K562 (cell line): ENCODE data around the gene CNGA1. TPM values are rescaled to one million over a fixed set of nuclear protein-coding genes. Genes with fewer than 3 reads are reported as not detected.

Experiments
- ATAC-seq: fragments of 200-7000 bp; cut with Tn5 transposase; 3 replicates; pipeline ENCODE4 v1.9.1; 2020; ENCODE audit warnings: moderate library complexity
- BruUV-seq: library from RNA; stranded (reverse); fragments of 400-500 nt; replicated peaks from 2 replicates; lab custom pipeline; 2021; lab: Mats Ljungman, UMichigan
- CTCF ChIA-PET: fragments of 300-600 bp; formaldehyde crosslinking; extraction: SDS; loops from one replicate; lab custom pipeline; 2021; ENCODE audit warnings: low intra/inter-chr PET ratio; lab: Yijun Ruan, JAX
- POLR2A ChIA-PET: fragments of 300-600, 350-650 bp; sonication (Branson Sonifier 250); formaldehyde crosslinking; extraction: SDS; loops from one replicate; lab custom pipeline; 2021; ENCODE audit warnings: antibody characterized with exemption, inconsistent platforms; lab: Yijun Ruan, JAX
- DNase-seq, 4 experiments: peaks; one replicate each; pipeline versions ENCODE4 v3.0.0 to v3.0.0-alpha.2; 2011 to 2018; ENCODE audit warnings: low spot score in 3 of 4, mixed read lengths in 3 of 4; ENCODE audit errors: extremely low read depth in 1 of 4
- FAIRE-seq: peaks from 2 replicates; lab custom pipeline; 2011; peaks lifted over from hg19 to GRCh38; lab: Jason Lieb, UNC
- H2AFZ ChIP-seq: 2 replicates; pipeline ENCODE4 v1.6.0; 2011; ENCODE audit warnings: low read depth, low read length, control low read depth, inconsistent platforms
- H3K27ac ChIP-seq: fragments of 200-600 bp; 3 replicates; pipeline ENCODE4 v1.8.0; 2011; ENCODE audit warnings: low read depth, mild to moderate bottlenecking, control low read depth, inconsistent platforms, low read length, moderate library complexity, mixed read lengths; ENCODE audit errors: extremely low read depth
- H3K27me3 ChIP-seq, 2 experiments: fragments of 300-600 bp in 1 of 2; 2 replicates in 1 of 2; 3 replicates in 1 of 2; pipeline versions ENCODE4 v1.6.0 to v1.8.0; 2011; ENCODE audit warnings: inconsistent platforms in 2 of 2, low read length in 2 of 2, mild to moderate bottlenecking in 1 of 2, mixed read lengths in 1 of 2, moderate library complexity in 1 of 2; ENCODE audit not compliant: control insufficient read depth in 2 of 2, insufficient read depth in 2 of 2
- H3K36me3 ChIP-seq: fragments of 300-600 bp; 3 replicates; pipeline ENCODE4 v1.8.0; 2011; ENCODE audit warnings: mild to moderate bottlenecking, low read length, inconsistent platforms; ENCODE audit not compliant: control insufficient read depth, insufficient read depth
- H3K4me1 ChIP-seq, 2 experiments: fragments of 200-600 bp in 1 of 2; replicated peaks in 1 of 2; 2 replicates in 1 of 2; 3 replicates in 1 of 2; pipeline versions ENCODE4 v1.5.1 to v1.8.0; 2011; ENCODE audit warnings: inconsistent platforms in 2 of 2, low read length in 2 of 2, mild to moderate bottlenecking in 1 of 2, mixed read lengths in 1 of 2, moderate library complexity in 1 of 2; ENCODE audit not compliant: control insufficient read depth in 2 of 2, insufficient read depth in 2 of 2
- H3K4me2 ChIP-seq: 2 replicates; pipeline ENCODE4 v1.6.1; 2011; ENCODE audit warnings: low read length, control low read depth, inconsistent platforms, mixed read lengths; ENCODE audit not compliant: insufficient read depth
- H3K4me3 ChIP-seq: fragments of 200-600 bp; sonication (generic), shearing (Covaris generic); 2 replicates; pipeline ENCODE4 v1.5.1; 2016; ENCODE audit warnings: control low read depth, inconsistent platforms
- H3K79me2 ChIP-seq: fragments of 200-600 bp; 3 replicates; pipeline ENCODE4 v1.8.0; 2011; ENCODE audit warnings: low read length, inconsistent platforms; ENCODE audit not compliant: control insufficient read depth, insufficient read depth
- H3K9ac ChIP-seq, 2 experiments: 2 replicates each; pipeline versions ENCODE4 v1.6.0 to v1.6.1; 2011; ENCODE audit warnings: low read depth in 2 of 2, low read length in 2 of 2, control low read depth in 1 of 2, inconsistent platforms in 1 of 2, mild to moderate bottlenecking in 1 of 2, mixed read lengths in 1 of 2; ENCODE audit not compliant: insufficient read depth in 1 of 2
- H3K9me1 ChIP-seq: one replicate; pipeline ENCODE4 v1.6.0; 2011; ENCODE audit warnings: inconsistent platforms, mild to moderate bottlenecking, low read length, moderate library complexity; ENCODE audit not compliant: control insufficient read depth, insufficient read depth
- H3K9me3 ChIP-seq: replicated peaks from 2 replicates; pipeline ENCODE4 v1.5.1; 2011; ENCODE audit warnings: low read depth, low read length, inconsistent platforms; ENCODE audit not compliant: control insufficient read depth, insufficient read depth
- H4K20me1 ChIP-seq: replicated peaks from 2 replicates; pipeline ENCODE4 v1.6.1; 2011; ENCODE audit warnings: low read length, inconsistent platforms, mixed read lengths; ENCODE audit not compliant: control insufficient read depth, insufficient read depth
- CREM ChIP-seq: IDR thresholded peaks from 2 replicates; pipeline ENCODE4 v1.6.1; 2014; ENCODE audit warnings: antibody characterized with exemption, low read depth
- EGR1 ChIP-seq: fragments of 450-650 bp; conservative IDR thresholded peaks from 2 replicates; pipeline ENCODE4 v1.6.1; 2017; ENCODE audit warnings: mild to moderate bottlenecking
- GABPB2 ChIP-seq: fragments of 250-450 bp; sonication (Bioruptor Pico); conservative IDR thresholded peaks from 2 replicates; pipeline ENCODE4 v1.5.1; 2021; ENCODE audit warnings: mild to moderate bottlenecking
- NONO ChIP-seq, 2 experiments: fragments of 200-400 bp in 1 of 2; fragments of 450-650 bp in 1 of 2; formaldehyde crosslinking in 1 of 2; IDR thresholded peaks; 2 replicates each; pipeline ENCODE4 v1.6.1; 2017; ENCODE audit warnings: low read depth in 2 of 2, mild to moderate bottlenecking in 2 of 2, moderate library complexity in 2 of 2, low read length in 1 of 2
- PCBP1 ChIP-seq: fragments of 200-400 bp; formaldehyde crosslinking; IDR thresholded peaks from 2 replicates; pipeline ENCODE4 v1.6.1; 2018; ENCODE audit warnings: mild to moderate bottlenecking, low read depth, low read length; ENCODE audit not compliant: poor library complexity, severe bottlenecking
- TCFL5 ChIP-seq: fragments of 250-450 bp; sonication (Bioruptor Pico); conservative IDR thresholded peaks from 2 replicates; pipeline ENCODE4 v1.6.1; 2021; ENCODE audit warnings: mild to moderate bottlenecking, moderate library complexity, matching md5 sums
- TSC22D4 ChIP-seq: fragments of 450-650 bp; IDR thresholded peaks from 2 replicates; pipeline ENCODE4 v1.6.1; 2016; ENCODE audit warnings: missing genetic modification characterization, missing biosample characterization, control low read depth
- ZFX ChIP-seq: sonication (generic); formaldehyde crosslinking; IDR thresholded peaks from 2 replicates; pipeline ENCODE4 v1.8.0; 2022; ENCODE audit warnings: mild to moderate bottlenecking, missing genetic modification reagents, moderate library complexity
- ZKSCAN3 ChIP-seq: fragments of 250-450 bp; sonication (Bioruptor Pico); IDR thresholded peaks from 2 replicates; pipeline ENCODE4 v1.4.0; 2020
- ZNF134 ChIP-seq: fragments of 250-450 bp; sonication (Bioruptor Pico); conservative IDR thresholded peaks from 2 replicates; pipeline ENCODE4 v1.4.0; 2020
- ZNF274 ChIP-seq: IDR thresholded peaks from 2 replicates; pipeline ENCODE4 v1.6.1; 2011; ENCODE audit warnings: low read depth, mild to moderate bottlenecking, low read length, moderate library complexity, borderline replicate concordance
- WGBS: fragments of 100-300 bp; shearing (Covaris generic); methylation state at CpG from one replicate; pipeline ENCODE4 v1.1.6; 2016; ENCODE audit warnings: low coverage, mixed read lengths; ENCODE audit not compliant: insufficient coverage; ENCODE audit errors: missing lambda C conversion rate; 5-methylcytosine and 5-hydroxymethylcytosine counted together
- in situ Hi-C: fragments of 300-500 bp; cut with MboI; formaldehyde crosslinking; loops from 4 replicates; pipeline ENCODE4 v1.15.0; 2018; ENCODE audit warnings: inconsistent platforms, mixed read lengths
- intact Hi-C: fragments of 100-400 bp; cut with micrococcal nuclease; formaldehyde crosslinking; loops from 2 replicates; pipeline ENCODE4 v1.14.2; 2022
- polyA plus RNA-seq, 8 experiments: library from polyadenylated mRNA; depleted of rRNA in 4 of 8; stranded (reverse) in 5 of 8; unstranded in 3 of 8; fragments of >200 nt; fragmentation: Nextera tagmentation in 2 of 8; fragmentation: Illumina TruSeq in 1 of 8; extraction: Ambion mirVana in 2 of 8; extraction: Trizol in 1 of 8; gene quantifications; 2 replicates each; pipeline versions ENCODE4 v1.2.1 to v1.2.3, GENCODE V29; 2011 to 2014; ENCODE audit warnings: inconsistent platforms in 1 of 8, missing spikeins in 1 of 8
- total RNA-seq, 7 experiments: library from RNA; depleted of rRNA in 6 of 7; stranded (reverse); fragments of >200 nt in 6 of 7; fragmentation: Illumina TruSeq in 2 of 7; extraction: Trizol in 2 of 7; gene quantifications; 2 replicates each; pipeline versions ENCODE4 v1.2.1 to v1.2.3, GENCODE V29; 2011 to 2021; ENCODE audit warnings: low replicate concordance in 1 of 7
- TF ChIP-seq, protein P1 (sequence below), 2 experiments: IDR thresholded peaks; 2 replicates each; pipeline ENCODE4 v1.6.1; 2011; ENCODE audit warnings: borderline replicate concordance in 1 of 2, control low read depth in 1 of 2, low read depth in 1 of 2, low read length in 1 of 2, mild to moderate bottlenecking in 1 of 2, mixed read lengths in 1 of 2, moderate library complexity in 1 of 2; ENCODE audit not compliant: insufficient read depth in 1 of 2, insufficient read length in 1 of 2, poor library complexity in 1 of 2, severe bottlenecking in 1 of 2; ENCODE audit errors: extremely low read depth in 1 of 2
- TF ChIP-seq, protein P2 (sequence below): fragments of 450-650 bp; IDR thresholded peaks from 2 replicates; pipeline ENCODE4 v1.6.1; 2016; ENCODE audit warnings: low read depth

The CNGA1 gene
- total and polyA plus RNA-seq, 9 of the 15 experiments (the other 6 are each of a cell fraction or from before 2014, with no cell fraction given) = 0.03 to 0.29 (median 0.04) TPM; not detected in 5

DNA sequence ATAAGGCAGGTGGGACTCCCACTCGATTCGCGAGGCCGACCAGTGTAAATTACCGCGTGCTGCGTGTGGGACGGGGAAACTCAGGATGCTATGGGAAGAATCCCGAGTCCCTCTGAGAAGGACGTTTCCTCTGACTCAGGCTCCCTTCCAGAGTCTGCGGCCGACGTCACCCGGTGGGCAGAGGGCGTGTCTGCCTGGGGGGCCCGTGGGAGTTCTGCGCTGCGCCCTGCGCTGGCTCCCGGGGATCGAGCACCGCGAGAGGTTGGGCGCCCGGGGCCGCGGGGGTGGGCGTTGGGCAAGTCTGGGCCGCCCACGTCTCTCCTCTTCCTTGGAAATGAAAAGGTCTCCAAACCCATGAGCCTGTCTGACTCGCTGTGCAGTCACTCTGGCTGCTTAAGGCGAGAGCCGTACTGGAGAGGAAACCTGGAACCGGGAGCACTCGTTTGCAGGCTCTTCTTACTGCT, 659 bp upstream of the CNGA1 start:
- no peaks in the 10 kb centered on the region for H3K36me3 ChIP-seq
- H2AFZ ChIP-seq = peak overlapping the region; percentile 88
- H3K9me3 ChIP-seq = no peaks in the 10 kb centered on the region
- intact Hi-C loops = loop anchor here (5.0 kb wide), 1 partner anchor 70 kb away; no protein-coding TSS in a partner anchor
- peak; percentile 30 to 58 (median 46) for DNase-seq
- H3K27ac ChIP-seq = no peak overlapping the region
- H3K4me1 ChIP-seq = peaks cover 4 to 13% of the 10 kb centered on the region in 2 experiments; a peak in 3 of 5 replicates
- no peak for FAIRE-seq
- peak overlapping the region; percentile 54 for H3K4me3 ChIP-seq
- H3K9me1 ChIP-seq = no peaks in the 10 kb centered on the region
- H3K79me2 ChIP-seq = no peaks in the 10 kb centered on the region
- peak overlapping the region; percentile 49 to 91; a peak in 3 of 4 replicates for H3K9ac ChIP-seq
- peak; percentile 34 for ATAC-seq
- H4K20me1 ChIP-seq = no peaks in the 10 kb centered on the region
- BruUV-seq = no TSS peak
- CTCF ChIA-PET = no interaction called here
- peak overlapping the region; percentile 83 for H3K4me2 ChIP-seq
- in situ Hi-C loops = no loop called here
- peaks cover 10 to 16% of the 10 kb centered on the region in 2 experiments; a peak in 4 of 5 replicates for H3K27me3 ChIP-seq
- POLR2A ChIA-PET = interaction anchor here (2.2 kb wide), 1 partner anchor 12 kb away, joined by 6 read pairs; no protein-coding TSS in a partner anchor
- 3% methylated on average over 33 of the region's 35 CpGs for WGBS
- TF ChIP-seq ZFX (CRISPR knock-in tag) (0 out of 2 replicates have a peak, but pooled peaks have one; percentile 10), EGR1 (peak; percentile 77), ZNF134 (CRISPR knock-in tag) (no peak), TCFL5 (CRISPR knock-in tag) (no peak), CREM (peak; percentile 58; the same call in 1 of the 2 replicates), ZNF274 (no peak), NONO (IDR thresholded peaks at IDR 0.05; ENCODE audit: low read depth in 2 of 2, low read length in 1 of 2) (no peak), ZKSCAN3 (no peak), TSC22D4 (tag) (no peak), GABPB2 (CRISPR knock-in tag) (no peak), PCBP1 (no peak)
- TF ChIP-seq, protein P1, sequence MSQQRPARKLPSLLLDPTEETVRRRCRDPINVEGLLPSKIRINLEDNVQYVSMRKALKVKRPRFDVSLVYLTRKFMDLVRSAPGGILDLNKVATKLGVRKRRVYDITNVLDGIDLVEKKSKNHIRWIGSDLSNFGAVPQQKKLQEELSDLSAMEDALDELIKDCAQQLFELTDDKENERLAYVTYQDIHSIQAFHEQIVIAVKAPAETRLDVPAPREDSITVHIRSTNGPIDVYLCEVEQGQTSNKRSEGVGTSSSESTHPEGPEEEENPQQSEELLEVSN (IDR thresholded peaks at IDR 0.05; ENCODE audit: borderline replicate concordance in 1 of 2, extremely low read depth in 1 of 2, insufficient read depth in 1 of 2, insufficient read length in 1 of 2, low read depth in 1 of 2, low read length in 1 of 2, poor library complexity in 1 of 2, severe bottlenecking in 1 of 2) = peak in 1 of 2 experiments; percentile 38
- TF ChIP-seq, protein P2, sequence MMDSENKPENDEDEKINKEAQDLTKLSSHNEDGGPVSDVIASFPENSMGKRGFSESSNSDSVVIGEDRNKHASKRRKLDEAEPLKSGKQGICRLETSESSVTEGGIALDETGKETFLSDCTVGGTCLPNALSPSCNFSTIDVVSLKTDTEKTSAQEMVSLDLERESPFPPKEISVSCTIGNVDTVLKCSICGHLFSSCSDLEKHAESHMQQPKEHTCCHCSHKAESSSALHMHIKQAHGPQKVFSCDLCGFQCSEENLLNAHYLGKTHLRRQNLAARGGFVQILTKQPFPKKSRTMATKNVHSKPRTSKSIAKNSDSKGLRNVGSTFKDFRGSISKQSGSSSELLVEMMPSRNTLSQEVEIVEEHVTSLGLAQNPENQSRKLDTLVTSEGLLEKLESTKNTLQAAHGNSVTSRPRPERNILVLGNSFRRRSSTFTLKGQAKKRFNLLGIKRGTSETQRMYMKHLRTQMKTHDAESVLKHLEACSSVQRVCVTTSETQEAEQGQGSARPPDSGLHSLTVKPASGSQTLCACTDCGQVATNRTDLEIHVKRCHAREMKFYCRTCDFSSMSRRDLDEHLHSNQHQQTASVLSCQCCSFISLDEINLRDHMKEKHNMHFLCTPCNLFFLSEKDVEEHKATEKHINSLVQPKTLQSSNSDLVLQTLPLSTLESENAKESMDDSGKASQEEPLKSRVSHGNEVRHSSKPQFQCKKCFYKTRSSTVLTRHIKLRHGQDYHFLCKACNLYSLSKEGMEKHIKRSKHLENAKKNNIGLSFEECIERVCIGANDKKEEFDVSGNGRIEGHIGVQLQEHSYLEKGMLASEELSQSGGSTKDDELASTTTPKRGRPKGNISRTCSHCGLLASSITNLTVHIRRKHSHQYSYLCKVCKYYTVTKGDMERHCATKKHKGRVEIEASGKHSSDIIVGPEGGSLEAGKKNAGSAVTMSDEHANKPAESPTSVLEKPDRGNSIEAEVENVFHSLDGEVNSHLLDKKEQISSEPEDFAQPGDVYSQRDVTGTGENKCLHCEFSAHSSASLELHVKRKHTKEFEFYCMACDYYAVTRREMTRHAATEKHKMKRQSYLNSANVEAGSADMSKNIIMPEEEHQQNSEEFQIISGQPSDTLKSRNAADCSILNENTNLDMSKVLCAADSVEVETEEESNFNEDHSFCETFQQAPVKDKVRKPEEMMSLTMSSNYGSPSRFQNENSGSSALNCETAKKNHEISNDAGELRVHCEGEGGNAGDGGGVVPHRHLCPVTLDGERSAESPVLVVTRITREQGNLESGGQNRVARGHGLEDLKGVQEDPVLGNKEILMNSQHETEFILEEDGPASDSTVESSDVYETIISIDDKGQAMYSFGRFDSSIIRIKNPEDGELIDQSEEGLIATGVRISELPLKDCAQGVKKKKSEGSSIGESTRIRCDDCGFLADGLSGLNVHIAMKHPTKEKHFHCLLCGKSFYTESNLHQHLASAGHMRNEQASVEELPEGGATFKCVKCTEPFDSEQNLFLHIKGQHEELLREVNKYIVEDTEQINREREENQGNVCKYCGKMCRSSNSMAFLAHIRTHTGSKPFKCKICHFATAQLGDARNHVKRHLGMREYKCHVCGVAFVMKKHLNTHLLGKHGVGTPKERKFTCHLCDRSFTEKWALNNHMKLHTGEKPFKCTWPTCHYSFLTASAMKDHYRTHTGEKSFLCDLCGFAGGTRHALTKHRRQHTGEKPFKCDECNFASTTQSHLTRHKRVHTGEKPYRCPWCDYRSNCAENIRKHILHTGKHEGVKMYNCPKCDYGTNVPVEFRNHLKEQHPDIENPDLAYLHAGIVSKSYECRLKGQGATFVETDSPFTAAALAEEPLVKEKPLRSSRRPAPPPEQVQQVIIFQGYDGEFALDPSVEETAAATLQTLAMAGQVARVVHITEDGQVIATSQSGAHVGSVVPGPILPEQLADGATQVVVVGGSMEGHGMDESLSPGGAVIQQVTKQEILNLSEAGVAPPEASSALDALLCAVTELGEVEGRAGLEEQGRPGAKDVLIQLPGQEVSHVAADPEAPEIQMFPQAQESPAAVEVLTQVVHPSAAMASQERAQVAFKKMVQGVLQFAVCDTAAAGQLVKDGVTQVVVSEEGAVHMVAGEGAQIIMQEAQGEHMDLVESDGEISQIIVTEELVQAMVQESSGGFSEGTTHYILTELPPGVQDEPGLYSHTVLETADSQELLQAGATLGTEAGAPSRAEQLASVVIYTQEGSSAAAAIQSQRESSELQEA = no peak
